GM23338 (cell line): ENCODE results near the gene NEUROG2. TPM values are rescaled to one million over a fixed set of nuclear protein-coding genes. Genes with fewer than 3 reads are reported as not detected.

ENCODE experiments used
- ATAC-seq: fragments of 200-7000 bp; cut with Tn5 transposase; 3 replicates; pipeline ENCODE4 v1.9.1; 2020
- DNase-seq: peaks from one replicate; pipeline ENCODE4 v3.0.0-alpha.2; 2015; ENCODE audit warnings: low spot score
- H2AFZ ChIP-seq: fragments of 200-600 bp; sonication (generic); 2 replicates; pipeline ENCODE4 v1.8.0; 2016; ENCODE audit warnings: antibody characterized with exemption, mild to moderate bottlenecking, moderate library complexity
- H3F3A ChIP-seq: fragments of 200-600 bp; sonication (generic); replicated peaks from 2 replicates; pipeline ENCODE4 v1.8.0; 2017; ENCODE audit warnings: antibody characterized with exemption, mixed run types, low read depth
- H3K27ac ChIP-seq: fragments of 200-600 bp; sonication (generic); 2 replicates; pipeline ENCODE4 v1.6.1; 2016; ENCODE audit warnings: low read depth
- H3K27me3 ChIP-seq: fragments of 200-600 bp; sonication (generic); 2 replicates; pipeline ENCODE4 v1.8.0; 2016; ENCODE audit warnings: mild to moderate bottlenecking, mixed run types, moderate library complexity; ENCODE audit not compliant: insufficient read depth
- H3K36me3 ChIP-seq: fragments of 200-600 bp; sonication (generic); 2 replicates; pipeline ENCODE4 v1.8.0; 2016; ENCODE audit warnings: mild to moderate bottlenecking; ENCODE audit not compliant: insufficient read depth
- H3K4me1 ChIP-seq: fragments of 200-600 bp; sonication (generic); 2 replicates; pipeline ENCODE4 v1.8.0; 2016; ENCODE audit warnings: mild to moderate bottlenecking, moderate library complexity; ENCODE audit not compliant: insufficient read depth
- H3K4me2 ChIP-seq: fragments of 200-600 bp; sonication (generic); 2 replicates; pipeline ENCODE4 v1.7.1; 2017; ENCODE audit warnings: mixed run types
- H3K4me3 ChIP-seq: fragments of 200-600 bp; sonication (generic); 2 replicates; pipeline ENCODE4 v1.6.1; 2016; ENCODE audit warnings: mixed run types
- H3K79me2 ChIP-seq: fragments of 200-600 bp; sonication (generic); replicated peaks from 2 replicates; pipeline ENCODE4 v1.8.0; 2017; ENCODE audit warnings: mild to moderate bottlenecking; ENCODE audit not compliant: insufficient read depth
- H3K9me2 ChIP-seq: fragments of 200-600 bp; sonication (generic); 2 replicates; pipeline ENCODE4 v1.8.0; 2017; ENCODE audit not compliant: insufficient read depth
- H4K20me1 ChIP-seq: fragments of 200-600 bp; sonication (generic); replicated peaks from 2 replicates; pipeline ENCODE4 v1.8.0; 2017; ENCODE audit warnings: mild to moderate bottlenecking; ENCODE audit not compliant: insufficient read depth
- H3K27ac Mint-ChIP-seq: 2 replicates; pipeline ENCODE4 v1.8.0; 2020; ENCODE audit warnings: inconsistent platforms, mild to moderate bottlenecking, moderate library complexity, mixed read lengths
- H3K27me3 Mint-ChIP-seq: 3 replicates; pipeline ENCODE4 v1.8.0; 2022; ENCODE audit warnings: low read depth, mild to moderate bottlenecking, moderate library complexity, mixed read lengths, inconsistent platforms; ENCODE audit not compliant: insufficient read depth, poor library complexity
- H3K36me3 Mint-ChIP-seq: 3 replicates; pipeline ENCODE4 v1.8.0; 2021; ENCODE audit warnings: low read depth, mild to moderate bottlenecking, inconsistent platforms, moderate library complexity, mixed read lengths
- H3K4me1 Mint-ChIP-seq: 3 replicates; pipeline ENCODE4 v1.8.0; 2020; ENCODE audit warnings: mild to moderate bottlenecking, inconsistent platforms, mixed read lengths
- H3K4me3 Mint-ChIP-seq: 3 replicates; pipeline ENCODE4 v1.8.0; 2021; ENCODE audit warnings: moderate library complexity, mild to moderate bottlenecking, inconsistent platforms, mixed read lengths
- H3K9me3 Mint-ChIP-seq: 3 replicates; pipeline ENCODE4 v1.8.0; 2020; ENCODE audit warnings: moderate library complexity, mild to moderate bottlenecking, inconsistent platforms, mixed read lengths
- CREB1 ChIP-seq: fragments of 250-450 bp; sonication (Bioruptor Pico); IDR thresholded peaks from 2 replicates; pipeline ENCODE4 v1.5.0; 2020; ENCODE audit warnings: low read depth, mild to moderate bottlenecking, moderate library complexity
- CTCF ChIP-seq, 2 experiments: fragments of 200-600 bp in 1 of 2; sonication (generic) in 1 of 2; conservative IDR thresholded peaks; 2 replicates each; pipeline versions ENCODE4 v1.5.1 to v1.6.1; 2016 to 2017; ENCODE audit warnings: antibody characterized with exemption in 2 of 2, low read depth in 2 of 2, mild to moderate bottlenecking in 2 of 2, moderate library complexity in 1 of 2
- ETS1 ChIP-seq: IDR thresholded peaks from 2 replicates; pipeline ENCODE4 v1.6.1; 2016; ENCODE audit warnings: antibody characterized with exemption
- EZH2 ChIP-seq: fragments of 200-600 bp; sonication (generic); IDR thresholded peaks from one replicate; pipeline ENCODE4 v1.8.0; 2017; ENCODE audit warnings: antibody characterized with exemption, mild to moderate bottlenecking, low read depth; ENCODE audit not compliant: unreplicated experiment
- EZH2phosphoT487 ChIP-seq: fragments of 200-600 bp; sonication (generic); IDR thresholded peaks from one replicate; pipeline ENCODE4 v1.8.1; 2018; ENCODE audit warnings: antibody characterized with exemption; ENCODE audit not compliant: unreplicated experiment
- JUNB ChIP-seq: IDR thresholded peaks from one replicate; pipeline ENCODE4 v1.6.1; 2016; ENCODE audit warnings: antibody characterized with exemption; ENCODE audit not compliant: unreplicated experiment
- NANOG ChIP-seq: IDR thresholded peaks from 2 replicates; pipeline ENCODE4 v1.6.1; 2016; ENCODE audit warnings: antibody characterized with exemption, borderline replicate concordance
- POLR2AphosphoS5 ChIP-seq: IDR thresholded peaks from 2 replicates; pipeline ENCODE4 v1.6.1; 2016; ENCODE audit warnings: antibody characterized with exemption, low read depth
- REST ChIP-seq: IDR thresholded peaks from one replicate; pipeline ENCODE4 v1.6.1; 2018; ENCODE audit warnings: antibody characterized with exemption; ENCODE audit not compliant: unreplicated experiment
- STAT1 ChIP-seq: IDR thresholded peaks from one replicate; pipeline ENCODE4 v1.6.1; 2016; ENCODE audit warnings: antibody characterized with exemption; ENCODE audit not compliant: unreplicated experiment
- ZNF114 ChIP-seq: fragments of 250-450 bp; sonication (Bioruptor Pico); IDR thresholded peaks from 2 replicates; pipeline ENCODE4 v1.5.0; 2020; ENCODE audit warnings: mild to moderate bottlenecking, moderate library complexity
- ZNF331 ChIP-seq: fragments of 250-450 bp; sonication (Bioruptor Pico); IDR thresholded peaks from 2 replicates; pipeline ENCODE4 v1.5.0; 2020; ENCODE audit warnings: low read depth, mild to moderate bottlenecking, moderate library complexity
- polyA plus RNA-seq: library from polyadenylated mRNA; unstranded; fragments of >200 nt; fragmentation: Nextera tagmentation; extraction: Ambion mirVana; gene quantifications from 2 replicates; pipeline ENCODE4 v1.2.1, GENCODE V29; 2016
- total RNA-seq: library from RNA; depleted of rRNA; stranded (reverse); fragments of >200 nt; shearing (Covaris generic); gene quantifications from 2 replicates; pipeline ENCODE4 v1.2.3, GENCODE V29; 2014

NEUROG2 gene
- total and polyA plus RNA-seq, 2 experiments from 2014 or later: not detected

- TF ChIP-seq REST (no peak), NANOG (no peak), CTCF (conservative IDR thresholded peaks at IDR 0.05; ENCODE audit: low read depth in 2 of 2) (no peak), EZH2 (no peak), CREB1 (CRISPR knock-in tag) (no peak), POLR2AphosphoS5 (no peak), ZNF114 (no peak), ETS1 (no peak), JUNB (no peak), STAT1 (no peak), ZNF331 (CRISPR knock-in tag) (no peak)
Measured at GRCh38 chr4:112536123-112536522, 20.1 kb upstream of the NEUROG2 start (continued).

GRCh38 chr4:112532267-112532666, 16.3 kb upstream of the NEUROG2 start:
- Histone ChIP-seq H3K27me3 (0 out of 2 replicates have a peak, but pooled peaks cover under 1% of the 10 kb centered on the region), H2AFZ (no peak overlapping the region), H3K27ac (no peak overlapping the region), H3K36me3 (no peaks in the 10 kb centered on the region), H3K4me3 (no peak overlapping the region), H3K4me1 (no peaks in the 10 kb centered on the region), H3F3A (no peaks in the 10 kb centered on the region), H3K4me2 (no peak overlapping the region), H3K9me2 (no peaks in the 10 kb centered on the region), H3K79me2 (no peaks in the 10 kb centered on the region), H4K20me1 (no peaks in the 10 kb centered on the region)
- no peak overlapping the region for H3K27ac Mint-ChIP-seq
- H3K4me1 Mint-ChIP-seq: no peaks in the 10 kb centered on the region
- DNase-seq: no peak
- H3K9me3 Mint-ChIP-seq: no peaks in the 10 kb centered on the region
- no peaks in the 10 kb centered on the region for H3K36me3 Mint-ChIP-seq
- peaks cover 3% of the 10 kb centered on the region for H3K27me3 Mint-ChIP-seq
- no peak for ATAC-seq
- no peak overlapping the region for H3K4me3 Mint-ChIP-seq
- TF ChIP-seq NANOG (no peak), ZNF114 (no peak), POLR2AphosphoS5 (no peak), STAT1 (no peak), CTCF (conservative IDR thresholded peaks at IDR 0.05; ENCODE audit: low read depth in 2 of 2) (no peak), EZH2phosphoT487 (no peak), ZNF331 (CRISPR knock-in tag) (no peak), CREB1 (CRISPR knock-in tag) (no peak), ETS1 (no peak), EZH2 (no peak), REST (no peak), JUNB (no peak)
